Endothelial cell of umbilical vein (primary cell): ENCODE results near the gene KCTD1. TPM values are rescaled to one million over a fixed set of nuclear protein-coding genes. Genes with fewer than 3 reads are reported as not detected.

Experiments
- BruUV-seq: library from RNA; stranded (reverse); fragments of 400-500 nt; replicated peaks from 2 replicates; lab custom pipeline; 2021; lab: Mats Ljungman, UMichigan
- CTCF ChIA-PET: fragments of 300-600, 350-600 bp; sonication (Branson Sonifier 250); formaldehyde crosslinking; loops from one replicate; lab custom pipeline; 2021; ENCODE audit warnings: antibody characterized with exemption, inconsistent platforms; lab: Charles Lee
- POLR2A ChIA-PET: fragments of 300-600, 350-600 bp; sonication (Branson Sonifier 250); formaldehyde crosslinking; loops from one replicate; lab custom pipeline; 2021; ENCODE audit warnings: antibody characterized with exemption, inconsistent platforms; lab: Charles Lee
- DNase-seq: peaks from one replicate; pipeline ENCODE4 v3.0.0-alpha.2; 2011; ENCODE audit warnings: low read depth, low spot score
- FAIRE-seq: peaks from 2 replicates; lab custom pipeline; 2011; peaks lifted over from hg19 to GRCh38; lab: Jason Lieb, UNC
- H2AFZ ChIP-seq: 2 replicates; pipeline ENCODE4 v1.6.0; 2012; ENCODE audit warnings: low read depth, low read length, control low read depth, inconsistent platforms
- H3K27ac ChIP-seq: 2 replicates; pipeline ENCODE4 v1.5.1; 2011; ENCODE audit warnings: low read depth, mild to moderate bottlenecking, control low read depth, low read length, moderate library complexity; ENCODE audit not compliant: insufficient read depth
- H3K27me3 ChIP-seq, 2 experiments: 2 replicates each; pipeline versions ENCODE4 v1.6.0 to v1.6.1; 2011; ENCODE audit warnings: low read length in 2 of 2, mixed read lengths in 1 of 2; ENCODE audit not compliant: control insufficient read depth in 2 of 2, insufficient read depth in 2 of 2
- H3K36me3 ChIP-seq, 2 experiments: 2 replicates in 1 of 2; 3 replicates in 1 of 2; pipeline ENCODE4 v1.5.1; 2011; ENCODE audit warnings: low read length in 2 of 2, mild to moderate bottlenecking in 1 of 2, moderate library complexity in 1 of 2; ENCODE audit not compliant: control insufficient read depth in 2 of 2, insufficient read depth in 2 of 2; ENCODE audit errors: extremely low read depth in 1 of 2
- H3K4me1 ChIP-seq: 3 replicates; pipeline ENCODE4 v1.5.1; 2011; ENCODE audit warnings: mild to moderate bottlenecking, low read length; ENCODE audit not compliant: control insufficient read depth, insufficient read depth; ENCODE audit errors: extremely low read depth
- H3K4me2 ChIP-seq: 2 replicates; pipeline ENCODE4 v1.6.1; 2011; ENCODE audit warnings: low read length, control low read depth, mixed read lengths; ENCODE audit not compliant: insufficient read depth
- H3K4me3 ChIP-seq, 3 experiments: fragments of 200-600 bp in 1 of 3; sonication (generic), shearing (Covaris generic) in 1 of 3; replicated peaks in 1 of 3; 2 replicates each; pipeline ENCODE4 v1.5.1; 2011 to 2016; ENCODE audit warnings: control low read depth in 3 of 3, low read length in 3 of 3, mild to moderate bottlenecking in 2 of 3, inconsistent platforms in 1 of 3, low read depth in 1 of 3, moderate library complexity in 1 of 3; ENCODE audit not compliant: insufficient read depth in 1 of 3
- H3K79me2 ChIP-seq: 2 replicates; pipeline ENCODE4 v1.6.0; 2012; ENCODE audit warnings: low read length, inconsistent platforms; ENCODE audit not compliant: control insufficient read depth, insufficient read depth
- H3K9ac ChIP-seq: replicated peaks from 2 replicates; pipeline ENCODE3; 2011; ENCODE audit warnings: low read length, control low read depth; ENCODE audit not compliant: insufficient read depth; ENCODE audit errors: extremely low read depth
- H3K9me1 ChIP-seq: replicated peaks from 3 replicates; pipeline ENCODE4 v1.6.0; 2011; ENCODE audit warnings: mild to moderate bottlenecking, low read length; ENCODE audit not compliant: control insufficient read depth, insufficient read depth; ENCODE audit errors: extremely low read depth
- H3K9me3 ChIP-seq: replicated peaks from 2 replicates; pipeline ENCODE4 v1.5.1; 2012; ENCODE audit warnings: low read length, inconsistent platforms; ENCODE audit not compliant: control insufficient read depth, insufficient read depth
- H4K20me1 ChIP-seq: replicated peaks from 2 replicates; pipeline ENCODE3; 2011; ENCODE audit warnings: mild to moderate bottlenecking, low read length; ENCODE audit not compliant: control insufficient read depth, insufficient read depth; ENCODE audit errors: extremely low read depth
- CTCF ChIP-seq, 2 donors: IDR thresholded peaks; 1 replicate in 1 of 2; 2 replicates in 1 of 2; pipeline ENCODE4 v1.5.1; 2011; ENCODE audit warnings: low read length in 2 of 2, mild to moderate bottlenecking in 2 of 2, moderate library complexity in 2 of 2, control low read depth in 1 of 2, inconsistent platforms in 1 of 2, low read depth in 1 of 2; ENCODE audit not compliant: insufficient read depth in 1 of 2; ENCODE audit errors: extremely low read depth in 1 of 2
- EZH2 ChIP-seq: IDR thresholded peaks from 2 replicates; pipeline ENCODE4 v1.6.1; 2012; ENCODE audit warnings: borderline replicate concordance, low read depth, mild to moderate bottlenecking, moderate library complexity, low read length, inconsistent platforms; ENCODE audit not compliant: severe bottlenecking
- FOS ChIP-seq: IDR thresholded peaks from 2 replicates; pipeline ENCODE4 v1.6.1; 2011; ENCODE audit warnings: mild to moderate bottlenecking, low read length, moderate library complexity, borderline replicate concordance; ENCODE audit not compliant: insufficient read depth
- GATA2 ChIP-seq: IDR thresholded peaks from 2 replicates; pipeline ENCODE4 v1.7.0; 2011; ENCODE audit warnings: low read depth, mild to moderate bottlenecking, moderate library complexity, mixed read lengths, low read length; ENCODE audit not compliant: insufficient read length, insufficient read depth
- JUN ChIP-seq: IDR thresholded peaks from 2 replicates; pipeline ENCODE4 v1.6.1; 2011; ENCODE audit warnings: borderline replicate concordance, low read depth; ENCODE audit not compliant: insufficient read length, insufficient read depth
- MAX ChIP-seq: IDR thresholded peaks from 2 replicates; pipeline ENCODE4 v1.6.1; 2011; ENCODE audit not compliant: insufficient read depth, insufficient read length
- MYC ChIP-seq: IDR thresholded peaks from one replicate; pipeline ENCODE4 v1.6.1; 2011; ENCODE audit warnings: mild to moderate bottlenecking, low read depth, low read length
- POLR2A ChIP-seq: IDR thresholded peaks from 2 replicates; pipeline ENCODE4 v1.6.1; 2012; ENCODE audit warnings: low read depth, mild to moderate bottlenecking, control low read depth, low read length
- POLR2AphosphoS5 ChIP-seq: IDR thresholded peaks from 2 replicates; pipeline ENCODE4 v1.6.1; 2012; ENCODE audit warnings: low read depth, mild to moderate bottlenecking, control low read depth, low read length, moderate library complexity; ENCODE audit not compliant: insufficient read depth
- dilution Hi-C: fragments of 300-500 bp; cut with MboI; formaldehyde crosslinking; loops from one replicate; pipeline ENCODE4 v1.15.0; 2019; ENCODE audit warnings: low sequenced_read_pairs; ENCODE audit not compliant: extremely low pct_ligation_motif_present
- intact Hi-C: fragments of 100-400 bp; cut with micrococcal nuclease; formaldehyde crosslinking; loops from one replicate; pipeline ENCODE4 v1.10.0; 2022
- polyA plus RNA-seq, 4 experiments: library from polyadenylated mRNA; depleted of rRNA in 3 of 4; stranded (reverse) in 3 of 4; unstranded in 1 of 4; fragments of >200 nt; gene quantifications; 2 replicates each; pipeline versions ENCODE4 v1.2.1 to v1.2.3, GENCODE V29; 2011 to 2012; ENCODE audit warnings: missing spikeins in 1 of 4
- total RNA-seq: library from RNA; stranded (reverse); gene quantifications from 2 replicates; pipeline ENCODE4 v1.2.3, GENCODE V29; 2021

Gene KCTD1
- total and polyA plus RNA-seq, 2 donors (not counting 3 experiments of a cell fraction or from before 2014, with no cell fraction given): 6.1 to 12.1 TPM

GRCh38 chr18:26521617-26522016 lies 26.7 kb downstream of the KCTD1 start:
- intact Hi-C loops: no loop called here
- no TSS peak for BruUV-seq
- ChIA-PET POLR2A (no interaction called here), CTCF (no interaction called here)
- TF ChIP-seq MAX: no peak
- TF ChIP-seq EZH2: no peak
- TF ChIP-seq JUN: no peak
- TF ChIP-seq GATA2: no peak
- Histone ChIP-seq H3K4me2 (no peak overlapping the region), H3K36me3 (no peaks in the 10 kb centered on the region), H3K27ac (no peak overlapping the region), H3K9me3 (no peaks in the 10 kb centered on the region), H3K4me3 (no peak overlapping the region), H3K27me3 (no peaks in the 10 kb centered on the region), H3K4me1 (no peaks in the 10 kb centered on the region), H3K9me1 (no peaks in the 10 kb centered on the region), H2AFZ (no peak overlapping the region), H3K9ac (no peak overlapping the region), H4K20me1 (no peaks in the 10 kb centered on the region), H3K79me2 (no peaks in the 10 kb centered on the region)
- FAIRE-seq (no peak), DNase-seq (no peak)
- dilution Hi-C loops: no loop called here

- no peak for TF ChIP-seq GATA2
- no peak for TF ChIP-seq POLR2A
- TF ChIP-seq POLR2AphosphoS5: no peak
- TF ChIP-seq JUN: no peak
- no peak for TF ChIP-seq MAX
- TF ChIP-seq MYC: no peak
- no peak for TF ChIP-seq CTCF (IDR thresholded peaks at IDR 0.05; ENCODE audit: extremely low read depth in 1 of 2, insufficient read depth in 1 of 2, low read depth in 1 of 2, low read length in 2 of 2)
- no peak for TF ChIP-seq EZH2
- no peak for TF ChIP-seq FOS
- intact Hi-C loops: no loop called here
- Histone ChIP-seq H3K9me1 (no peaks in the 10 kb centered on the region), H3K27me3 (no peaks in the 10 kb centered on the region), H3K27ac (no peak overlapping the region), H3K9me3 (no peaks in the 10 kb centered on the region), H3K4me2 (no peak overlapping the region), H3K4me3 (no peak overlapping the region), H3K4me1 (no peaks in the 10 kb centered on the region), H3K79me2 (no peaks in the 10 kb centered on the region), H4K20me1 (no peaks in the 10 kb centered on the region), H3K9ac (no peak overlapping the region), H2AFZ (no peak overlapping the region), H3K36me3 (no peaks in the 10 kb centered on the region)
- POLR2A ChIA-PET: no interaction called here
- dilution Hi-C loops: no loop called here
- DNase-seq (no peak), FAIRE-seq (no peak)
- CTCF ChIA-PET: interaction anchor here (1.8 kb wide), 1 partner anchor 10 kb away, joined by 5 read pairs; no protein-coding TSS in a partner anchor
- BruUV-seq: no TSS peak
These were observed 27.4 kb downstream of the KCTD1 start for GRCh38 chr18:26520974-26521373.
